Occipital lobe (tissue), 2 donors: ENCODE data around the gene LRRTM4. TPM values are rescaled to one million over a fixed set of nuclear protein-coding genes. Genes with fewer than 3 reads are reported as not detected.
"Not testable (repeated sequence)": the region's sequence is repeated elsewhere in the genome, so short reads cannot be mapped to it uniquely, and the experiment has no call there.

ENCODE experiments used
- DNase-seq: peaks from one replicate; lab custom pipeline; 2025; lab: John Stamatoyannopoulos, UW
- total RNA-seq: library from RNA; depleted of rRNA; stranded (reverse); fragments of >200 nt; gene quantifications from one replicate; pipeline ENCODE4 v1.2.3, GENCODE V29; 2014

The LRRTM4 gene
- total RNA-seq, 1 donor from 2014 or later, result 106 TPM

DNA sequence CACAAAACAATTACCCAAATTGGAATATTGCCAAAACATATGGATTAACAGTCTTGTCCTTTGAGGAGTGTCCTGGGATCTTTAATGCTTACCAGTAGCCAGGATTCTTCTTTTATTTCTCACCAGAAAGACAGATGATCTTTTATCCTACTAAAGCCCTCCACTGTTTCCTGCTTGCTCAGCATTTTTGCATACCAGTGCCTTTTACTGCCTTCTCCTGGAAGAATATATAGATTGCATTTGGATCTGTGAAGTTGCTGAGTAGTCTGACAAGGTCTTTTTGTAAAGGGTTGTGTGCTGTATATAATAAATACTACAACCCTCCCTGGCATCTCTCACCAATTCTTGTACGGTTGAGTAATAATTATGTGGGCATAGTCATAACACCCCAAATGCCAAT is 652.2 kb downstream of the LRRTM4 start:
- no peak for DNase-seq

DNA sequence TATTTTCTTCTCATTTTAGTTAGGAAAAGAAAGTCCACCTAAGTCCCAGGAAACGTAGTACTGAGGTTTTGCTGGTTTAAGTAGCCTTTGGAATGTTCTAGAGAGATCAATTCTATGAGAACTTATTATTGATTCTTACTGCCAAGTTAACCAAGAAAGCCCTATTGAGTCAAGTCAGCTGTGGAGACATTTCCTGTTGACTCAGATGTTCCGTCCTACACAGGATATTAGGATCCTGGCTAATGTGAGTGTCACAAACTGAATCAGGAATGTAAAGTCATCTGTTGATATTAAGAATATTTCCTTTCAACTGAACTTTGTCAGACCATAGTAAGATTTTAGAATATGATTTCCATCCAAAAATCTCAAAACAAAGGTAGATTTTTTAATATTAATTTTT is 654.3 kb downstream of the LRRTM4 start:
- no peak for DNase-seq

- DNase-seq, result no peak
Measured at GRCh38 chr2:76866464-76866863, 655.7 kb downstream of the LRRTM4 start.

DNA sequence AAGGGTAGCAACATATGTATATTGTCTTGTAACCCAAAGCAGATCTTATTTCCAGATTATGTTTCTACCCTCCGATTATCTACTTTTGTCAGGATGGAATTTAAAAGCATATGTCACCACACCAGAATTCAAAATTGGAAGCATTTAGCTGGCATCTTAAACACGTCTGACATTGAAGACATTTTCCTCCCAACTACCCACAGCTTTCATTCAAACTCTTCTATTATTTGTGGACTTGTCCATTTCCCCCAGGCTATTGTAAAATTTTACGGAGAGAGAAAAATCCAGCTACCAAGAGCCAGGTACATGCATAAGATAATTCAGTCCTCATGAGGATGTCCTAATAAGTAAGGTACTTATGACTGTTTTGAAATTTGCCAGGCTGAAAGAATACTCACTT is 659.3 kb downstream of the LRRTM4 start:
- no peak for DNase-seq

DNA sequence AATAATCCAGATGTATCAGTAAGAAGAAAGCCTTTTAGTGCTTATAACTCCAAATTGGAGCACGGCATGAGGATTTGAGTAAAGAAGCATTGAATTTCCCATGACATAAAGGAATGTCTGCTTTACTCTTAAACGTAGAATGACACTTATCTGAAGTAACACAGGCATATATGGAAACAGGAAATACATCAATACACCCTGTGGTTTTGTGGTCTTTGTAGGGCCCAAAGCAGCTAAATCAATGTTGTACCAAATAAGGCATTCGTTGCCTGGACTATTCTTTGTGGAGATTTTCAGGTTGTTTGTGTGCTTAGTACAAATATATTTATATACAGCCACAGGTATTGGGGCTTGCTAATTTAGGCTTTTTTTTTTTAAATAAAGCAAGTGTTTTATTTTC is 660.5 kb downstream of the LRRTM4 start:
- no peak for DNase-seq

DNA sequence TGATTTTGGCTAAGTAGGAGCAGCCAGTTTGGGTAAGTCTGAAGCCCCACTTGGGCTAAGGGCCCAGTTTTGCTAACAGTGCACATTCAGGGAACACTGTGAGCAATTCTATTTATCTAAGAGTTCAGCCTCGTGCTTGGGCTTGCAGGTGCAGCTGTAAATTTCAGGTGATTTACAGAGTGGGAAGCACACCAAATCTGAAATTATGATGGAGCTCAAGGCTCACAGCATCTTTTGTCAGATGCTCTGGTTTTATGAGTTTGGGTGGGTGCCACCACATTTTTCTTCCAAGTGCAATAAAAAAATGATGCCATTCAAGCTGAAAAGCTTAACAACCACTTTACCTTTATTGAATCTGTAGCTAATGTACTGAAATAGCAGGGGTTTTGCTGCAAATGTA is 671.2 kb downstream of the LRRTM4 start:
- no peak for DNase-seq

GRCh38 chr2:76849086-76849485 is 673.1 kb downstream of the LRRTM4 start:
- no peak for DNase-seq

- DNase-seq, result no peak
Measured at GRCh38 chr2:76839826-76840225, 682.4 kb downstream of the LRRTM4 start.

DNA sequence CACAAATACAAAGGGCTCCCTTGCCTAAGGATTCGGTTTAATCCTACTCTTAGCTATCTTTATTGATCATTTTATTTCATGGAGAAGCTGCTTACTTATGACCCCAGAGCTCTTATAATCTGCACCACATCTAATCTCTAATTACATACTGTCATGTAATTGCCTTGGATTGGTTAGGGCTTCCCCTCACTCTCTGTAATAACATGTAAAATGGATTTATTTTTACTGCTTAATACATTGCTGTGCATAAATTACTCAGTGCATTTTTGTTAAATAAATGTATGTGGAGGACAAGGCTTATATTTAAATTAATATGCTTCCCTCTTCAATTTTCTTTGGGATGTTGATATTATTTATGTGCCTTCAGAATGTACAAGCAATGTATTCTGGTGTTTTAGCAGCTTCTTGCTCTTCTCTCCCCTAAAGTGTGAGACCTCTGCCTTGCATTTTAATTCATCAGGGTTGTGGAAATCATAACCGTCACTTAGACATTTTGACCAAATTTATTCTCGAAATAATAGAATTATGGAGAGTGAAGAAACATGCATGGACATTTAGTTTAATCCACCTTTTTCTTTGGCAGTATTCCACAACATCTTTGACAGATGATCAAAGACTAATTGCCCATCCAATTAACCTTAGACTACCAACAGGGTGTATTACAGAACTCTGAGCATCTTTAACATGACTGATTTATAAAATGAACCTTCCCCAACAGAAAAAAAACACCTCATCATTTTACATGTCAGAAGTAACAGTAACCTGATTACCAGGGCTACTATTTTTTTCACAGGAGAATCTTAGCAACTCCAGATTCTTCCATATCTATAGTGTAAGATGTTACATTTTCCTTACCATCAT is 692.6 kb downstream of the LRRTM4 start:
- DNase-seq, result no peak

GRCh38 chr2:76826691-76827090 is 695.5 kb downstream of the LRRTM4 start:
- peak; percentile 7 for DNase-seq

- DNase-seq, result no peak
Measured at GRCh38 chr2:76825140-76825970, 696.8 kb downstream of the LRRTM4 start.

- no peak for DNase-seq
Measured at GRCh38 chr2:76821731-76822130, 700.4 kb downstream of the LRRTM4 start.

GRCh38 chr2:76813084-76813483 is 709.1 kb downstream of the LRRTM4 start:
- DNase-seq, result no peak

- no peak for DNase-seq
Measured at GRCh38 chr2:76812156-76812555, 710.0 kb downstream of the LRRTM4 start.

DNA sequence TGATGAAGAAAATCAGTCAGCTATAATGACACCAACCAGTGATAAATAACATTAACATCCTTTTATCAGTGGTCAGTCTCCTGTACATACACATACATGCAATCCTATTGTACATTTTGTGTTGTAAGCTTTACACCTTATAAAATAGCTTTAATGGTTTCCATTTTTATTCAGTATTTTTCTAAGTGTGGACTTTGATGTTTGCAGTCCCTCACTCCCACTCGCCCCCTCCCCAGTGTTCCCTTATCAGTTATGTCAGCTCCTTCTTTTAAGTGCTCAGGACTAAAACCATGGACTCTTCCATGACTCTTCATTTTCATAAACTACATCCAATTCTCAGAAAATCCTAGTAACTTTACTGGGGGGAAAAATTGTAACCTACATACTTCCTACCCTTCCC is 713.0 kb downstream of the LRRTM4 start:
- DNase-seq, result no peak

- DNase-seq, result no peak
Measured at GRCh38 chr2:76808732-76809131, 713.4 kb downstream of the LRRTM4 start.

DNA sequence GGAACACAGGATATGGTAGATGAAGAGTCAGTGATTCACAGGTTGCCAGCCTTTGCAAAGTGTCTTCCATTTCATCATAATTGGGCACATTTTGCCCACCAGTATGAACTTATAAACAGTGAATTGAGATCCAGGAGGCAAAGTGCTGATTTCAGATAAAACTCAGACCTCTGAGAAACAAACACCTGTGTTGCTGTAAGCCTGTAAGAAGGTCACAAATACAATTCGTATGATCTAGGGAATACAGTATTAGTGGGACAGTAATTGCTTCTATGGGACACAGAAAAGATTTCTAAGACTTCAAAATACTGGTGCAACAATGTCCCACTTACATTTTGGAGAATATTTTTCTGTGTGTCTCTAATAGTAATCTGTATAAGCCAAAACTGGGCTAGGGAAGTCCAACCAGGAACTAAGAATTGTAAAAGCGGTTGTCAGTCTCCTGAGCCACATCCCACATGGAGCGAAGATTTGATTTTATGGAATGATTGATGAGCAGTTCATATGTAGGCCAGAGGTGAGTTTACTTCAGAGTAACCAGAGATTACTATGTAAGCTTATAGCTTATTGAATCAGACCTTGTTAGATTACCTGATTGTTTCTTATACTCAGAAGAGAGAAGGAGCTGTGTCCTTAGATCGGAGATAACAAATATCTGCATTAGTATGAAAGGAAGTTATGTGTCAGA is 728.4 kb downstream of the LRRTM4 start:
- DNase-seq, result no peak

DNA sequence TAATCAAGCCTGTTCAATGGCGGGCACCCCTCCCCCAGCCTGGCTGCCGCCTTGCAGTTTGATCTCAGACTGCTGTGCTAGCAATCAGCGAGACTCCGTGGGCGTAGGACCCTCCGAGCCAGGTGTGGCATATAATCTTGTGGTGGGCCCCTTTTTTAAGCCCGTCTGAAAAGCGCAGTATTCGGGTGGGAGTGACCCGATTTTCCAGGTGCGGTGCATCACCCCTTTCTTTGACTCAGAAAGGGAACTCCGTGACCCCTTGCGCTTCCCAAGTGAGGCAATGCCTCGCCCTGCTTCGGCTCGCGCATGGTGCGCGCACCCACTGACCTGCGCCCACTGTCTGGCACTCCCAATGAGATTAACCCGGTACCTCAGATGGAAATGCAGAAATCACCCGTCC is 740.9 kb downstream of the LRRTM4 start:
- not testable (repeated sequence) for DNase-seq

- DNase-seq, result no peak
Measured at GRCh38 chr2:76763276-76763675, 758.9 kb downstream of the LRRTM4 start.

DNA sequence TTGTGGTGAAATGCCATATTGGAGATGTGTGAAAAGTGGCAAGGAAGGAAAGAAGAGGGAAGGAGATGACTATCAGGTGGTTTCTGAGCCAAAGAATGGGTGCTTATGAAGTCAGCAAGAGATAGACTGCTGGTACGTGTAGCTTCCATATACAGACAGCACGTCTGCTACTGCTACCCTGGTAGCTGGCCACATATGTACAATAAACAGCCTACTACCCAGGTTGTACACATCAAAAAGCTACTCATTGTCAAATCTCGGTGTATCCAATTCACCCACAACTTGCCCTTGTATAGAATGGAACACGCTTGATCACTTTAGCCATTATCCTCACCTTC is 761.8 kb downstream of the LRRTM4 start:
- no peak for DNase-seq

- no peak for DNase-seq
Measured at GRCh38 chr2:76759634-76760366, 762.4 kb downstream of the LRRTM4 start.

GRCh38 chr2:76752506-76752905 is 769.7 kb downstream of the LRRTM4 start:
- DNase-seq, result no peak
